Activated naive CD4-positive, alpha-beta T cell treated with Interleukin-2 at 50 U/mL for 16 hours (primary cell): Measurements from ENCODE around the gene SRR.
"Not testable (repeated sequence)": the region's sequence is repeated elsewhere in the genome, so short reads cannot be mapped to it uniquely, and the experiment has no call there.

Experiments used
- DNase-seq: peaks from one replicate; pipeline ENCODE4 v3.0.0-alpha.2; 2020

The SRR gene

GRCh38 chr17:2303204-2304188, at the start of gene SRR, which contains the start of gene SMG6:
SRR (plus strand) TSS chr17:2303950; CDS start chr17:2315561, 11,611 bp downstream.
SMG6 (minus strand) TSS chr17:2303785; CDS start chr17:2303720, 65 bp downstream.
- peak; percentile 95 for DNase-seq

- DNase-seq, result not testable (repeated sequence)
These were observed 44.9 kb upstream of the SRR start for GRCh38 chr17:2258830-2259229.

GRCh38 chr17:2259769-2260536, 43.8 kb upstream of the SRR start:
- DNase-seq, result peak; percentile 75

GRCh38 chr17:2262135-2262587, 41.6 kb upstream of the SRR start:
- no peak for DNase-seq

- no peak for DNase-seq
These were observed 40.3 kb upstream of the SRR start for GRCh38 chr17:2263183-2264066.

- no peak for DNase-seq
These were observed 39.5 kb upstream of the SRR start for GRCh38 chr17:2264067-2264860.

GRCh38 chr17:2265166-2265565, 38.6 kb upstream of the SRR start:
- not testable (repeated sequence) for DNase-seq

- peak; percentile 87 for DNase-seq
These were observed 37.5 kb upstream of the SRR start for GRCh38 chr17:2266045-2266864.

- DNase-seq, result no peak
These were observed 36.9 kb upstream of the SRR start for GRCh38 chr17:2266865-2267228.

GRCh38 chr17:2267354-2267753, 36.4 kb upstream of the SRR start:
- no peak for DNase-seq

GRCh38 chr17:2271985-2272702, 31.6 kb upstream of the SRR start:
- DNase-seq, result no peak

GRCh38 chr17:2274414-2274813, 29.3 kb upstream of the SRR start:
- DNase-seq, result no peak

GRCh38 chr17:2275722-2276121, 28.0 kb upstream of the SRR start:
- no peak for DNase-seq

GRCh38 chr17:2277429-2278170, 26.1 kb upstream of the SRR start:
- no peak for DNase-seq

GRCh38 chr17:2279707-2280106, 24.0 kb upstream of the SRR start:
- DNase-seq, result no peak

GRCh38 chr17:2282297-2282873, 21.4 kb upstream of the SRR start:
- no peak for DNase-seq

GRCh38 chr17:2283302-2283701, 20.4 kb upstream of the SRR start:
- DNase-seq, result no peak

- DNase-seq, result no peak
These were observed 13.8 kb upstream of the SRR start for GRCh38 chr17:2289878-2290478.

GRCh38 chr17:2292100-2292499, 11.7 kb upstream of the SRR start:
- DNase-seq, result no peak
